DOHH2 (cell line): ENCODE results near the gene SLC44A3.

Source experiments
- H3F3A ChIP-seq: fragments of 200-600 bp; sonication (generic), shearing (Covaris generic); 2 replicates; pipeline ENCODE4 v1.6.0; 2016; ENCODE audit warnings: antibody characterized with exemption, mild to moderate bottlenecking; ENCODE audit not compliant: control insufficient read depth, insufficient read depth
- H3K27ac ChIP-seq: fragments of 200-600 bp; sonication (generic); 2 replicates; pipeline ENCODE4 v1.5.1; 2014; ENCODE audit warnings: low read depth, mild to moderate bottlenecking, low read length, moderate library complexity
- H3K27me3 ChIP-seq: fragments of 200-600 bp; sonication (generic); 2 replicates; pipeline ENCODE4 v1.6.1; 2014; ENCODE audit warnings: mild to moderate bottlenecking, low read length, mixed read lengths; ENCODE audit not compliant: control insufficient read depth
- H3K36me3 ChIP-seq: fragments of 200-600 bp; sonication (generic); 2 replicates; pipeline ENCODE4 v1.6.1; 2014; ENCODE audit warnings: mild to moderate bottlenecking, low read length, moderate library complexity, mixed read lengths; ENCODE audit not compliant: control insufficient read depth
- H3K4me1 ChIP-seq: fragments of 200-600 bp; sonication (generic); 2 replicates; pipeline ENCODE4 v1.6.1; 2014; ENCODE audit warnings: mild to moderate bottlenecking, low read length, mixed read lengths; ENCODE audit not compliant: control insufficient read depth
- H3K4me2 ChIP-seq: fragments of 200-600 bp; sonication (generic); 2 replicates; pipeline ENCODE4 v1.6.0; 2014; ENCODE audit warnings: mild to moderate bottlenecking, low read length, moderate library complexity
- H3K4me3 ChIP-seq: fragments of 200-600 bp; sonication (generic); 2 replicates; pipeline ENCODE4 v1.5.1; 2014; ENCODE audit warnings: mild to moderate bottlenecking, low read length, mixed read lengths
- H3K79me2 ChIP-seq: fragments of 200-600 bp; sonication (generic); 2 replicates; pipeline ENCODE4 v1.6.1; 2014; ENCODE audit warnings: mild to moderate bottlenecking, low read length, mixed read lengths; ENCODE audit not compliant: control insufficient read depth
- H3K9me2 ChIP-seq: fragments of 200-600 bp; sonication (generic); replicated peaks from 2 replicates; pipeline ENCODE4 v1.6.1; 2014; ENCODE audit warnings: mild to moderate bottlenecking, low read length, mixed read lengths; ENCODE audit not compliant: control insufficient read depth
- H3K9me3 ChIP-seq: fragments of 200-600 bp; sonication (generic); 2 replicates; pipeline ENCODE4 v1.6.1; 2014; ENCODE audit warnings: antibody characterized with exemption, low read length, mixed read lengths; ENCODE audit not compliant: control insufficient read depth, insufficient read depth
- H4K20me1 ChIP-seq: fragments of 200-600 bp; sonication (generic); 2 replicates; pipeline ENCODE4 v1.6.0; 2014; ENCODE audit warnings: low read depth, mild to moderate bottlenecking, antibody characterized with exemption, low read length, moderate library complexity; ENCODE audit not compliant: control insufficient read depth, insufficient read depth
- EZH2phosphoT487 ChIP-seq: fragments of 200-600 bp; sonication (generic); IDR thresholded peaks from 2 replicates; pipeline ENCODE4 v1.6.1; 2017; ENCODE audit warnings: borderline replicate concordance, mild to moderate bottlenecking, antibody characterized with exemption, low read length, moderate library complexity, mixed read lengths
- TF ChIP-seq, protein P1 (sequence below): fragments of 200-600 bp; sonication (generic); IDR thresholded peaks from one replicate; pipeline ENCODE4 v1.5.1; 2014; ENCODE audit warnings: antibody characterized with exemption, mild to moderate bottlenecking, low read depth, low read length; ENCODE audit not compliant: poor library complexity, severe bottlenecking

SLC44A3 gene

DNA sequence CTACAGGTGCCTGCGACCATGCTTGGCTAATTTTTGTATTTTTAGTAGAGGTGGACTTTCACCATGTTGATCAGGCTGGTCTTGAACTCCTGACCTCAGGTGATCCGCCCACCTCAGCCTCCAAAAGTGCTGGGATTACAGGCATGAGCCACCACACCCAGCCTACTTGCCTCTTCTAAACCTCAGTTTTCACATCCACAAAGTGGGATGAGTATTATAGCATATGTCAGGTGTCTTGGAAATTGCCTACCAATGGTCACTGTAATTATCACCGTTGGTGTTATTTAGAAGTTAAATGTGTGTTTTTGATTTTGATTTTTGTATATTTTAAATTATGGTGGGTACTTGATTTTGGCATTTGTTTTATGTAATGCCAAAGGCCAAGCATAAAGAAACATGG lies 36.7 kb downstream of the SLC44A3 start:
- Histone ChIP-seq H3K27ac (no peak overlapping the region), H4K20me1 (no peaks in the 10 kb centered on the region), H3K36me3 (no peaks in the 10 kb centered on the region), H3K9me3 (no peaks in the 10 kb centered on the region), H3K79me2 (no peaks in the 10 kb centered on the region), H3K4me3 (no peak overlapping the region), H3K4me1 (no peaks in the 10 kb centered on the region), H3K4me2 (no peak overlapping the region), H3K9me2 (no peaks in the 10 kb centered on the region), H3F3A (no peaks in the 10 kb centered on the region), H3K27me3 (peaks cover 17% of the 10 kb centered on the region)
- TF ChIP-seq EZH2phosphoT487 = no peak
- TF ChIP-seq, protein P1, sequence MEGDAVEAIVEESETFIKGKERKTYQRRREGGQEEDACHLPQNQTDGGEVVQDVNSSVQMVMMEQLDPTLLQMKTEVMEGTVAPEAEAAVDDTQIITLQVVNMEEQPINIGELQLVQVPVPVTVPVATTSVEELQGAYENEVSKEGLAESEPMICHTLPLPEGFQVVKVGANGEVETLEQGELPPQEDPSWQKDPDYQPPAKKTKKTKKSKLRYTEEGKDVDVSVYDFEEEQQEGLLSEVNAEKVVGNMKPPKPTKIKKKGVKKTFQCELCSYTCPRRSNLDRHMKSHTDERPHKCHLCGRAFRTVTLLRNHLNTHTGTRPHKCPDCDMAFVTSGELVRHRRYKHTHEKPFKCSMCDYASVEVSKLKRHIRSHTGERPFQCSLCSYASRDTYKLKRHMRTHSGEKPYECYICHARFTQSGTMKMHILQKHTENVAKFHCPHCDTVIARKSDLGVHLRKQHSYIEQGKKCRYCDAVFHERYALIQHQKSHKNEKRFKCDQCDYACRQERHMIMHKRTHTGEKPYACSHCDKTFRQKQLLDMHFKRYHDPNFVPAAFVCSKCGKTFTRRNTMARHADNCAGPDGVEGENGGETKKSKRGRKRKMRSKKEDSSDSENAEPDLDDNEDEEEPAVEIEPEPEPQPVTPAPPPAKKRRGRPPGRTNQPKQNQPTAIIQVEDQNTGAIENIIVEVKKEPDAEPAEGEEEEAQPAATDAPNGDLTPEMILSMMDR = no peak

DNA sequence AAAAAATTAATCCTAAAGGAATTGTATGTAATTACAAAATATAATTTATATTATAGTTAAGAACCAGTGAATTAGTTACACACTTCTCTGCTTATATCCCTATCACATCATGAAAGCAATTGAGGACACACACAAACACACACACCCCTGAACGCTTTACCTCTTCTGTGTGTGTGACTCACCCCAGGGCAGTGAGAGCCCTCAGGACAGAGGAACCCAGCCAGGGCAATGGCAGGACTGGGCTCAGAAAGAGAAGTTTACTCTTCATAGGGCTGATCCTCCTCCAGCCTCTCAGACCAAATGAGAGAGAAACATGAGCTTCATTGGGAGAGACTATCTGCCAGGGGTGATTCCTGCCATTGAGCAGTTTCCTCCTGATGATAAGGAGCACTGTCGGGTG lies 38.1 kb downstream of the SLC44A3 start:
- no peak overlapping the region for H3K27ac ChIP-seq
- no peaks in the 10 kb centered on the region for H3K4me1 ChIP-seq
- H3K4me2 ChIP-seq = no peak overlapping the region
- no peaks in the 10 kb centered on the region for H3K36me3 ChIP-seq
- H4K20me1 ChIP-seq = no peaks in the 10 kb centered on the region
- no peaks in the 10 kb centered on the region for H3F3A ChIP-seq
- peaks cover 7% of the 10 kb centered on the region for H3K27me3 ChIP-seq
- TF ChIP-seq EZH2phosphoT487 = no peak
- TF ChIP-seq, protein P1 = no peak
- H3K4me3 ChIP-seq = no peak overlapping the region
- H3K9me2 ChIP-seq = no peaks in the 10 kb centered on the region
- no peaks in the 10 kb centered on the region for H3K79me2 ChIP-seq
- no peaks in the 10 kb centered on the region for H3K9me3 ChIP-seq

DNA sequence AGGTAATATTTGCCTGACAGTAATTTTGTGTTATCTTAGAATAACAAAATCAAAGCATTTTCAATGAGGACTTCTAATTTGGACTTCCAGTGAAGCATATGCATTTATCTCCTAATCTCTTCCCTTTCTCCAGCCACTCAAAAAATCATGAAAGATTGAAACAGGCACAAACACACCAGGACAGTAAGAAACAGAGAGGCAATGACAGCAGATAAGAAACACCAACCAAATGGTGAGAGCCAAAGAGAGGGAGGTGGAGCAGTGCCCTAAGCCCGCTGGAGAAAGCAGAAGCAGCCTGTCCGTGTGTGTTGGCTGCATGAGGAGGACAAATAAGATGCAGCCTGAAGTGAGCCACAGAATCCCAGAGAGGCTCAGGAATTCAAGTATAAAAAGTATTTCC lies 39.0 kb downstream of the SLC44A3 start:
- no peaks in the 10 kb centered on the region for H3K9me2 ChIP-seq
- no peaks in the 10 kb centered on the region for H3K9me3 ChIP-seq
- no peak overlapping the region for H3K27ac ChIP-seq
- TF ChIP-seq EZH2phosphoT487 = no peak
- TF ChIP-seq, protein P1 = no peak
- H3K4me2 ChIP-seq = no peak overlapping the region
- H3K36me3 ChIP-seq = no peaks in the 10 kb centered on the region
- no peaks in the 10 kb centered on the region for H3K4me1 ChIP-seq
- H3K4me3 ChIP-seq = no peak overlapping the region
- H3F3A ChIP-seq = no peaks in the 10 kb centered on the region
- peaks cover 4% of the 10 kb centered on the region for H3K27me3 ChIP-seq
- H3K79me2 ChIP-seq = no peaks in the 10 kb centered on the region
- no peaks in the 10 kb centered on the region for H4K20me1 ChIP-seq

DNA sequence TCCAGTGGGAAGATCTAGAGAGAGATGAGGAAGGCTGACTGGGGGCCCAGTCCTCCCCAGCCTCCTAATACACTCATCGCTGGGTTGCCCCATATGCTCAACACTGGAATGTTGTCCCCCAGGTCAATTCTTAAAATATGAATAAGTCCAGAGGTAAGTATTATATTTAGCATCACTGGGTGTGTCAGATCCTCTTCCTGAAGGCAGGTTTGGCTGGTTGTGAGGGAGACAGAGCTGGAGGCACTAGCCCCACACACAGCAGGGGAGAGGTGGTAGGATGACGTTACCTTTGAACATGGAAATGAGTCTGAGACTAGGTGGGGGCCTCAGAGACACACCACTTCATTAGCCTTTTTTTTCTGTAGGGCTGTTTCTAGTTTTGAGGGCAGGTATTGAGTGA lies 42.6 kb downstream of the SLC44A3 start:
- H3K27ac ChIP-seq = no peak overlapping the region
- no peaks in the 10 kb centered on the region for H3K4me1 ChIP-seq
- TF ChIP-seq, protein P1 = no peak
- TF ChIP-seq EZH2phosphoT487 = no peak
- peaks cover 10% of the 10 kb centered on the region for H3K27me3 ChIP-seq
- no peaks in the 10 kb centered on the region for H3K36me3 ChIP-seq
- H3F3A ChIP-seq = no peaks in the 10 kb centered on the region
- no peaks in the 10 kb centered on the region for H3K9me2 ChIP-seq
- no peak overlapping the region for H3K4me3 ChIP-seq
- H3K4me2 ChIP-seq = no peak overlapping the region
- H3K79me2 ChIP-seq = no peaks in the 10 kb centered on the region
- H3K9me3 ChIP-seq = no peaks in the 10 kb centered on the region
- H4K20me1 ChIP-seq = no peaks in the 10 kb centered on the region
